ENCODE results near the gene MYH15. TPM values are rescaled to one million over a fixed set of nuclear protein-coding genes. Genes with fewer than 3 reads are reported as not detected.
A peak's percentile ranks its signal among the peaks of the same experiment; 100 is the strongest.
"Not testable (repeated sequence)": the region's sequence is repeated elsewhere in the genome, so short reads cannot be mapped to it uniquely, and the experiment has no call there.

Gene MYH15
- total RNA-seq, 8 experiments from 2014 or later, result 0.49 to 9.1 (median 1.2) TPM

- no peak for ATAC-seq (replicated peaks in 6 of 8)
- no peak overlapping the region for H3K27ac ChIP-seq
- no peak overlapping the region for H3K4me3 ChIP-seq
- H3K4me1 ChIP-seq (replicated peaks in 1 of 2), result no peaks in the 10 kb centered on the region
- in situ Hi-C loops (cut with MboI; ENCODE audit: low pct_unique_long_range_greater_than_20kb in 2 of 9, low sequenced_read_pairs in 9 of 9, unreplicated experiment in 9 of 9), result no loop called here
Observed at GRCh38 chr3:108383306-108383705, 127.1 kb downstream of the MYH15 start.

- 24 to 70% (median 32%) methylated on average over 1 to 3 of the region's 3 CpGs; no CpG with 5 or more reads in 1 of the 10 experiments for WGBS, 10 experiments
- no peaks in the 10 kb centered on the region for H3K4me1 ChIP-seq (replicated peaks in 1 of 2)
- no peak overlapping the region for H3K27ac ChIP-seq
- in situ Hi-C loops (cut with MboI; ENCODE audit: low pct_unique_long_range_greater_than_20kb in 2 of 9, low sequenced_read_pairs in 9 of 9, unreplicated experiment in 9 of 9), result no loop called here
- no peak for ATAC-seq (replicated peaks in 6 of 8)
- H3K4me3 ChIP-seq, result no peak overlapping the region
Observed at GRCh38 chr3:108381529-108382140, 128.8 kb downstream of the MYH15 start.

GRCh38 chr3:108380128-108380795 lies 130.1 kb downstream of the MYH15 start:
- 39 to 100% (median 92%) methylated on average over 2 to 7 of the region's 7 CpGs; no CpG with 5 or more reads in 3 of the 10 experiments for WGBS, 10 experiments
- Histone ChIP-seq H3K4me3 (no peak overlapping the region), H3K27ac (no peak overlapping the region), H3K4me1 (replicated peaks in 1 of 2) (no peaks in the 10 kb centered on the region)
- ATAC-seq (replicated peaks in 6 of 8), result no peak
- in situ Hi-C loops (cut with MboI; ENCODE audit: low pct_unique_long_range_greater_than_20kb in 2 of 9, low sequenced_read_pairs in 9 of 9, unreplicated experiment in 9 of 9), result no loop called here

- H3K4me3 ChIP-seq; H3K27ac ChIP-seq; ATAC-seq (replicated peaks in 6 of 8); H3K4me1 ChIP-seq (replicated peaks in 1 of 2); in situ Hi-C loops (cut with MboI; ENCODE audit: low pct_unique_long_range_greater_than_20kb in 2 of 9, low sequenced_read_pairs in 9 of 9, unreplicated experiment in 9 of 9): not testable (repeated sequence)
- 0 to 100% (median 40%) methylated on average over 1 of the region's 2 CpGs; no CpG with 5 or more reads in 7 of the 10 experiments for WGBS, 10 experiments
Observed at GRCh38 chr3:108378952-108379342, 131.4 kb downstream of the MYH15 start.

GRCh38 chr3:108378153-108378951 lies 132.0 kb downstream of the MYH15 start:
- 50 to 100% (median 73%) methylated on average over 1 to 2 of the region's 4 CpGs; no CpG with 5 or more reads in 2 of the 10 experiments for WGBS, 10 experiments
- no peak for ATAC-seq (replicated peaks in 6 of 8)
- in situ Hi-C loops (cut with MboI; ENCODE audit: low pct_unique_long_range_greater_than_20kb in 2 of 9, low sequenced_read_pairs in 9 of 9, unreplicated experiment in 9 of 9), result no loop called here
- Histone ChIP-seq H3K4me1 (replicated peaks in 1 of 2) (no peaks in the 10 kb centered on the region), H3K4me3 (no peak overlapping the region), H3K27ac (no peak overlapping the region)

GRCh38 chr3:108377384-108377783 lies 133.0 kb downstream of the MYH15 start:
- 33 to 100% (median 60%) methylated on average over 1 of the region's 1 CpG; no CpG with 5 or more reads in 5 of the 10 experiments for WGBS, 10 experiments
- ATAC-seq (replicated peaks in 6 of 8), result no peak

GRCh38 chr3:108376026-108376425 lies 134.4 kb downstream of the MYH15 start:
- no peaks in the 10 kb centered on the region for H3K4me1 ChIP-seq (replicated peaks in 1 of 2)
- in situ Hi-C loops (cut with MboI; ENCODE audit: low pct_unique_long_range_greater_than_20kb in 2 of 9, low sequenced_read_pairs in 9 of 9, unreplicated experiment in 9 of 9), result no loop called here
- 20% methylated on average over 1 of the region's 1 CpG; no CpG with 5 or more reads in 9 of the 10 experiments for WGBS, 10 experiments
- no peak overlapping the region for H3K4me3 ChIP-seq
- H3K27ac ChIP-seq, result no peak overlapping the region
- ATAC-seq (replicated peaks in 6 of 8), result no peak

More at GRCh38 chr3:108377384-108377783, 133.0 kb downstream of the MYH15 start:
- H3K4me1 ChIP-seq (replicated peaks in 1 of 2), result no peaks in the 10 kb centered on the region
- H3K4me3 ChIP-seq, result no peak overlapping the region
- H3K27ac ChIP-seq, result no peak overlapping the region
- in situ Hi-C loops (cut with MboI; ENCODE audit: low pct_unique_long_range_greater_than_20kb in 2 of 9, low sequenced_read_pairs in 9 of 9, unreplicated experiment in 9 of 9), result no loop called here

GRCh38 chr3:108359011-108359410 lies 151.4 kb downstream of the MYH15 start:
- ATAC-seq (replicated peaks in 6 of 8), result no peak
- Histone ChIP-seq H3K4me3 (no peak overlapping the region), H3K4me1 (replicated peaks in 1 of 2) (no peaks in the 10 kb centered on the region), H3K27ac (no peak overlapping the region)
- WGBS, 10 experiments, result 20 to 100% (median 79%) methylated on average over 1 to 2 of the region's 2 CpGs; no CpG with 5 or more reads in 4 of the 10 experiments
- in situ Hi-C loops (cut with MboI; ENCODE audit: low pct_unique_long_range_greater_than_20kb in 2 of 9, low sequenced_read_pairs in 9 of 9, unreplicated experiment in 9 of 9), result no loop called here

GRCh38 chr3:108357042-108357441 lies 153.4 kb downstream of the MYH15 start:
- in situ Hi-C loops (cut with MboI; ENCODE audit: low pct_unique_long_range_greater_than_20kb in 2 of 9, low sequenced_read_pairs in 9 of 9, unreplicated experiment in 9 of 9), result no loop called here
- no peak overlapping the region for H3K4me3 ChIP-seq
- no peaks in the 10 kb centered on the region for H3K4me1 ChIP-seq (replicated peaks in 1 of 2)
- WGBS, 10 experiments, result 0 to 88% (median 58%) methylated on average over 1 to 2 of the region's 2 CpGs
- H3K27ac ChIP-seq, result no peak overlapping the region
- no peak for ATAC-seq (replicated peaks in 6 of 8)

GRCh38 chr3:108354562-108354961 lies 155.8 kb downstream of the MYH15 start:
- in situ Hi-C loops (cut with MboI; ENCODE audit: low pct_unique_long_range_greater_than_20kb in 2 of 9, low sequenced_read_pairs in 9 of 9, unreplicated experiment in 9 of 9), result no loop called here
- Histone ChIP-seq H3K4me1 (replicated peaks in 1 of 2) (no peaks in the 10 kb centered on the region), H3K4me3 (no peak overlapping the region), H3K27ac (no peak overlapping the region)
- WGBS, 10 experiments, result 71 to 100% (median 100%) methylated on average over 1 of the region's 1 CpG; no CpG with 5 or more reads in 2 of the 10 experiments
- no peak for ATAC-seq (replicated peaks in 6 of 8)

GRCh38 chr3:108352176-108352575 lies 158.2 kb downstream of the MYH15 start:
- WGBS, 10 experiments, result 40 to 100% (median 55%) methylated on average over 1 to 3 of the region's 3 CpGs; no CpG with 5 or more reads in 2 of the 10 experiments
- peaks cover 0 to 1% of the 10 kb centered on the region in 2 donors for H3K4me1 ChIP-seq (replicated peaks in 1 of 2)
- in situ Hi-C loops (cut with MboI; ENCODE audit: low pct_unique_long_range_greater_than_20kb in 2 of 9, low sequenced_read_pairs in 9 of 9, unreplicated experiment in 9 of 9), result no loop called here
- H3K4me3 ChIP-seq, result no peak overlapping the region
- ATAC-seq (replicated peaks in 6 of 8), result no peak
- no peak overlapping the region for H3K27ac ChIP-seq

- WGBS, 10 experiments, result 20 to 78% (median 67%) methylated on average over 1 to 5 of the region's 5 CpGs; no CpG with 5 or more reads in 1 of the 10 experiments
- peak in 3 of 8 experiments; percentile 63 to 83 (median 80) for ATAC-seq (replicated peaks in 6 of 8)
- in situ Hi-C loops (cut with MboI; ENCODE audit: low pct_unique_long_range_greater_than_20kb in 2 of 9, low sequenced_read_pairs in 9 of 9, unreplicated experiment in 9 of 9), result no loop called here
Observed at GRCh38 chr3:108346301-108347227, 163.8 kb downstream of the MYH15 start.

More at GRCh38 chr3:108346301-108347227, 163.8 kb downstream of the MYH15 start:
- Histone ChIP-seq H3K27ac (no peak overlapping the region), H3K4me3 (no peak overlapping the region), H3K4me1 (replicated peaks in 1 of 2) (peaks cover 3 to 9% of the 10 kb centered on the region in 2 donors)
